ENCODE measurements around the gene SPATA46.

DNA sequence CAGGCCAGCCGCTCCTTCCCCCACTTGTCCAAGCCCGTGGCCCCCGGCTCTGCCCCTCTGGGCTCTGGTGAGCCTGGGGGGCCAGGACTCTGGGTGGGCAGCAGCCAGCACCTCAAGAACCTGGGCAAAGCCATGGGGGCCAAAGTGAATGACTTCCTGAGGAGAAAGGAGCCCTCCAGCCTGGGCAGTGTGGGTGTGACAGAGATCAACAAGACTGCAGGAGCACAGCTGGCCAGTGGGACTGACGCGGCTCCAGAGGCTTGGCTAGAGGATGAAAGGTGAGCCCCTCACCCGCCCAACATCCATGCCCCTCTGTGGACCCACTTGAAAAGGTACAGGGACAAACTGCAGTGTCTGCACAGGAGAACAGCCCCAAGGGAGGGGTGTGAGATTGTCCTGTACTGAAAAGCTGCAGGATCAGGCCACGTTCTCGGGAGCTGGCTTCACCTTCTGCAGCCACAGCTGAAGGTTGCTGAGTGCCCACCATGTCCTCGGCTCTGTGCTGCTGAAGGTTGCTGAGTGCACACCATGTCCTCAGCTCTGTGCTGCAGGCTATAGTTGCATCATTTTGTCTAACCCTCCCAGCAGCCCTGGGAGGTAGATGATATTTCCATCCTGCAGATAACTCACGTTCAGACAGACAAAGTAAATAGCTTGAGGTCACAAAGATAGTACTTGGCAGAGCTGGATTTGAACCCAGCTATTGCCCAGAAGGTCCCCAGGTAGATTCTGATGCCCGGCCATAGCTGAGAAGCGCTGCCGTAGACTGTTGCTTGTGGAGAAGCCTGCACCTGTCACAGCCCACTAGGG lies 5.5 kb upstream of the SPATA46 start:
- TF ChIP-seq, protein P1, sequence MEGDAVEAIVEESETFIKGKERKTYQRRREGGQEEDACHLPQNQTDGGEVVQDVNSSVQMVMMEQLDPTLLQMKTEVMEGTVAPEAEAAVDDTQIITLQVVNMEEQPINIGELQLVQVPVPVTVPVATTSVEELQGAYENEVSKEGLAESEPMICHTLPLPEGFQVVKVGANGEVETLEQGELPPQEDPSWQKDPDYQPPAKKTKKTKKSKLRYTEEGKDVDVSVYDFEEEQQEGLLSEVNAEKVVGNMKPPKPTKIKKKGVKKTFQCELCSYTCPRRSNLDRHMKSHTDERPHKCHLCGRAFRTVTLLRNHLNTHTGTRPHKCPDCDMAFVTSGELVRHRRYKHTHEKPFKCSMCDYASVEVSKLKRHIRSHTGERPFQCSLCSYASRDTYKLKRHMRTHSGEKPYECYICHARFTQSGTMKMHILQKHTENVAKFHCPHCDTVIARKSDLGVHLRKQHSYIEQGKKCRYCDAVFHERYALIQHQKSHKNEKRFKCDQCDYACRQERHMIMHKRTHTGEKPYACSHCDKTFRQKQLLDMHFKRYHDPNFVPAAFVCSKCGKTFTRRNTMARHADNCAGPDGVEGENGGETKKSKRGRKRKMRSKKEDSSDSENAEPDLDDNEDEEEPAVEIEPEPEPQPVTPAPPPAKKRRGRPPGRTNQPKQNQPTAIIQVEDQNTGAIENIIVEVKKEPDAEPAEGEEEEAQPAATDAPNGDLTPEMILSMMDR (IDR thresholded peaks at IDR 0.05) = no peak
- TF ChIP-seq POLR2A (IDR thresholded peaks at IDR 0.05) = no peak
